ENCODE data around the gene GNAS.
"Not testable (repeated sequence)": the region's sequence is repeated elsewhere in the genome, so short reads cannot be mapped to it uniquely, and the experiment has no call there.

Gene GNAS

DNA sequence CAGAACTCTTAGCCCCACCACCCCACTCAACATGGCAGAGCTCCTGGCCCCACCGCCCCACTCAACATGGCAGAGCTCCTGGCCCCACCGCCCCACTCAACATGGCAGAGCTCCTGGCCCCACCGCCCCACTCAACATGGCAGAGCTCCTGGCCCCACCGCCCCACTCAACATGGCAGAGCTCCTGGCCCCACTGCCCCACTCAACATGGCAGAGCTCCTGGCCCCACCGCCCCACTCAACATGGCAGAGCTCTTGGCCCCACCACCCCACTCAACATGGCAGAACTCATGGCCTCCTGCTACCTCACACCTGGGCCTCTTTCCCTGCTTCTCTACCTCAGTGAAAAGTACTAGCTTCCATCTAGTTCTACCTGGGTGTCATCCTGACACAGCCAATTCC lies 23.7 kb upstream of the GNAS start:
- DNase-seq = not testable (repeated sequence)

DNA sequence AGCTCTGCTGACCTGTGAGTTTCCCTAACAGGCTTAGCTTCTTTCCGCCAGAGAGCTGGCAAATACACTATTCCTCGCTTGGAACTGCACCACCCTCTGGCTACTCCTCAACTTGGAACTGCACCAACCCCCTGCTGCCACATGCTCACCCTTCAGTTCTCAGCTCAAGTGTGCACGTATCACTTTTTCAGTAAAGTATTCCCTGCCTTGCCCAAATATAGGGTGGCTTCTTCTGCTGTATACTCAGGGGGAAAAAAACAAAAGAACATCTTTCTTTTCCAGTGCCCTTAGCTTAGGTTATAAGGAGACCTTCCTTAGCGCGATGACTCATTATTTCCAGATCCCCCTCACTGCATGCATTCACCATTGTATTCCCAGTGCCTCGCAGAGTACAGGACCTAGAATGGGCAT lies 23.0 kb upstream of the GNAS start:
- no peak for DNase-seq

GRCh38 chr20:58832457-58832856 lies 20.1 kb upstream of the GNAS start:
- no peak for DNase-seq

DNA sequence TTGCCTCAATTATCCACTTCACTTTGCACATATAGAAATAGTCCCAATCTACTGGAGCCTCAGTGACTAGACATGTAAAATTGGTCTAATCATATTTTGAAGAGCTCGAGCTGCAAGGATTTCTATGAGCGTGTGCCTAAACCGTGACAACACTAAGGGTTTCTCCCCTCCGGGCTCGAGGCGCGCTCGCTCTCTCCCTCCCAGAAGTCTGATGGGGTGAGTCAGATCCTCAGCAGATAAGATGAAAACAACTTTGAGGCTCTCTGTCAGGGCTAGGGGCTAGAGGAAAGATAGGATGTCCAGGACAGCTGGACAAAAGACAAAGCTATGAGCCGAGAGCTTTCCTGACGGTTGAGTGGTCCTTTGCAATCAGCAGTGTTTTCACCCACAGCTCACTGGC lies 18.6 kb upstream of the GNAS start:
- no peak for DNase-seq

GRCh38 chr20:58835231-58835630 lies 17.3 kb upstream of the GNAS start:
- no peak for DNase-seq

DNA sequence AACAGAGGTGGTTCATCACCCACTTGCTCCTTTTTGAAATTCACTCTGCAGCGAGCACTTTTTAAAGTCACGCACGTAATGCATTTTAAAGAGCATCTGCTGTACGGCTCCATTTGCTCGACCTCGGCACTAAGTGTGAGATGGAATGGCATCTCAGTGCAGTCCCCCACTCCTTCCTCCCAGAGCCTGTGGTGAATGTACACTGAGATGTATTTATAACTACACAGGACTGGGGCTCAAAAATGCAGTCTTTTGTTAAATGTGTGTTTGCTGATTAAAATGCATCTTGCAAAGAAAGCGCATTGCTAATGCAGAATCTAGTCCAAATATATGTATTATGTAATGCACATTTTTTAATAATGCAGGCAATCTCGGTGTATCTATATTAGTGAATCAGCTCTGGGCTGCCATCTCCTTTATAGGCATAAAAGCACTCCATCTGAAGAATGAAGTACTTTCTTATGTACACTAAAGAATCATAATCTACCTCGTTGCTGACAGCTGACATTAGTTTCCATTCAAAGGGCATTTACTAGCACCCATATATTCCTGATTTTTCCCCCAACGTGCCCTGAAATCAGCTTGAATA lies 15.8 kb upstream of the GNAS start:
- no peak for DNase-seq

- no peak for DNase-seq
Measured at GRCh38 chr20:58837717-58838116, 14.8 kb upstream of the GNAS start.

DNA sequence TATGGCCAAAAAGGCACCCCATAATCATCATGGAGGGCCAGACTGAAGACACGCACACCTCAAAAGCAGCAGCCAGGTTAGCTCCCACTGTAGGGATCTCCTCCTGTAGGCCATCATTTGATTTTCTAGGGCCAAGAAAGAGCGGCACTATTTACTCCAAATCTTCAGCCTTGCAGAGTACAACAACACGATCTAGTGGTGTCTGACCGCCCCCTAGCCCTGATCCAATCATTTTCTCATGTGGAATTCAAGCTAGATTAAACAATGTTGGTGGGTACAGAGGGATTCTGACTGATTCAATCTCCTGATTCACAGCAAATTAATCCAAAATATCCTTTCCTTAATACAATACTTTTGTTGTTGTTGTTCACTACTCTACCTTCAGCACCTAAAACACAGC lies 14.3 kb upstream of the GNAS start:
- no peak for DNase-seq

- peak; percentile 23 for DNase-seq
Measured at GRCh38 chr20:58839474-58839874, 13.0 kb upstream of the GNAS start.

DNA sequence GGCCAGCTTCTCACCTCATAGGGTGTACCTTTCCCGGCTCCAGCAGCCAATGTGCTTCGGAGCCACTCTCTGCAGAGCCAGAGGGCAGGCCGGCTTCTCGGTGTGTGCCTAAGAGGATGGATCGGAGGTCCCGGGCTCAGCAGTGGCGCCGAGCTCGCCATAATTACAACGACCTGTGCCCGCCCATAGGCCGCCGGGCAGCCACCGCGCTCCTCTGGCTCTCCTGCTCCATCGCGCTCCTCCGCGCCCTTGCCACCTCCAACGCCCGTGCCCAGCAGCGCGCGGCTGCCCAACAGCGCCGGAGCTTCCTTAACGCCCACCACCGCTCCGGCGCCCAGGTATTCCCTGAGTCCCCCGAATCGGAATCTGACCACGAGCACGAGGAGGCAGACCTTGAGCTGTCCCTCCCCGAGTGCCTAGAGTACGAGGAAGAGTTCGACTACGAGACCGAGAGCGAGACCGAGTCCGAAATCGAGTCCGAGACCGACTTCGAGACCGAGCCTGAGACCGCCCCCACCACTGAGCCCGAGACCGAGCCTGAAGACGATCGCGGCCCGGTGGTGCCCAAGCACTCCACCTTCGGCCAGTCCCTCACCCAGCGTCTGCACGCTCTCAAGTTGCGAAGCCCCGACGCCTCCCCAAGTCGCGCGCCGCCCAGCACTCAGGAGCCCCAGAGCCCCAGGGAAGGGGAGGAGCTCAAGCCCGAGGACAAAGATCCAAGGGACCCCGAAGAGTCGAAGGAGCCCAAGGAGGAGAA lies 12.3 kb upstream of the GNAS start:
- DNase-seq = no peak

DNA sequence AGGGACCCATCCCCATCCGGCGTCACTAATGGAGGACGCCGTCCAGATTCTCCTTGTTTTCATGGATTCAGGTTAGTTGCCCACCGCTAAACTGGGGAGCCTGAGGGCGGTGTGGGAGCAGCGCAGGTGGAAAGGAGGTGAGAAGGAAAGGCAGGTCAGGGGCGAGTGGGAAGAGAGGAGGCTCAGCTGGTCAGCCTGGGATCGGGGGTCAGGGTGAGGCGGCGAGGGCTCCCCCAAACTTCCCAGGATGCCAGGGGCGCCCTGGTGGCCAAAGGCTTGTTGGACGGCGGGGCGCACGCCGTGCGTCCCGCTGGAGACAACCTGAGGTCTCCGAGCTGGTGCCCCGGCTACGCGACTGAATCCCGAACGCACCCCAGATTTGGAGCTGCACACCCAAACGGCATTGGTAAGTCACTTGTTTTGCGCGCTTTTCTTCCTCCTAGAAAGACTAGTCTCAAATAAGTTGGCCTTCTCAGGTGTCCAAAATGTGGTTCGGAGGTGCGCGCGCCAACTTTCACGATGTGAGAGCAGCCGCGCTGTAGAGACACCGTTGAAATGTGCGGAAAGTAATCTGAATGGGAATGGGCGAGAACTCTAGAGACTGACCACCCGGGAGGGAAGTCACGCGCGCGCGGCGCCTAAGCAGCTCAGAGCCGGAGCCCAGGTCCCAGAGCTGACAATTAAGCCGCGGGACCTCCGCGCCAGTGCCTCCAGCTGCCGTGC lies 11.5 kb upstream of the GNAS start:
- no peak for DNase-seq

DNA sequence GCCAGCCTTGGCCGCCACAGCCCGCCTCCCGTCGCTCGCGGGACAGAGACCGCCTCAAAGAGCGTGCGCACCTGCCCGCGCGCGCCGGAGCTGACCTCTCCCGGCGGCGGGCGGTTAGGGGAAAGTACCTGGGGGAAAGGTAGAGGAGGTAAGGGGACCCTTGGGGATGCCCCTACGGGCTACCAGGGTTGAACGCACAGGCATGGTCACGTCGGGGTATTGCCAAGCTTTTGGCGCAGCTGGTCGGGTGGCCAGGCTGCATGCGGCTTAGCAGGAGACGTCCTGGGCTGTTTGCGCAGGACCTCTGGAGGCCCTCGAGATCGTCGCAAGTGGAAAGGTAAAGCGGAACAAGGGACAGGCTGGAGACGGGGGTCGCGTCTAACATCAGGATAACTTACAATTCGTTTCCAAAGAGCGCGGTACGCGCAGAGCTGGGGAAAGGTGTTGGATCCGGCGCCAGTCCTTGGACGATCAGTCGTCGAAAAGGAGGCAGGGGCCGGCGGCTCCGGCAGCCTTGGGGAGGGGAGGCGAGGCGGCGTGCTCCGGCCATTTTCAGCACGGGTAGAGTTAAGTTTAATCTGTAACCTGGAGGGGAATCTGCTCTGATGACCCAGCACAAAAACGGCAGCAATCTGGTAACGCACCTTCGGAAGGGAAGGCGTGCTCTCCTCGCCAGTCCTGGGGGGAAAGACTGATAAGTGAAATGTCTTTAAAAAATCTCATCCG lies 10.8 kb upstream of the GNAS start:
- no peak for DNase-seq

DNA sequence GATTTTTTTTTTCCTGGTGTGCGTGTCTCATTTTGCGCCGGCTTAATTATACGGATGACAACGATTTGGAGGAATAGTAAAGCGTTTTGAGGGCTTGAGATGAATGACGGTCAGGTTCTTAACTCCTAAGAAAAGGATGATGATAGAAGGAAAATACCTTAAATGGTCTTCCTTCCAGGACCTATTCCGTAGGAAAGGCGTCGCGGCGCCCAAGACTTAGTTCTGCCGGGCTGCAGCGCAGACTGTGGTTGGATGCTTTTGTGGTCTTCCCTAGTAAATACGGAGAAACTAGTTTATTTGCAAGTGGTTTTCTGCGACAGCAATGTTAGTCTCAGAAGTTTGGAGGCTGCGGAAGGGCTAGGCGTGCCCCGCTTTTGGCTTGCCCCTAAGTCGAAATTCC lies 10.2 kb upstream of the GNAS start:
- DNase-seq = no peak

DNA sequence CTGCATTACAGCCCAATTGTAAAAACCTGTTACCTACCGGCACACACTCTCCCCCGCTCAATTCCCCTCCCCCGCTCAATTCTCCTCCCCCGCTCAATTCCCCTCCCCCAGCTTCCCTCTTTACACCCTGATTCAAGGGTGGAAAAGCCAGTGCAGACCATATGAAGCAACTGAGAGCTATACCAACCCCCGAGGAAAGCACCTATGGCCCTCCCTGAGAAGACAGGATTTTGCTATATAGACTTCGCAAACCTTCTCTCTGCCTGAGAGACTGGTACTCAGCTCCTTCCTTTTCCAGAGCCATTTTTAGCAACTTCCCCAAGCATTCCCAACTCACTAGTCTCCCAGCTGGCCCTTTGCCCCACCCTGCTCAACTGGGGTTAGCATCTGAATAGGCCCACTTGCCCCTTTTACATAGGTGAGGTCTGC lies 9.4 kb upstream of the GNAS start:
- DNase-seq = no peak

- no peak for DNase-seq
Measured at GRCh38 chr20:58845706-58846105, 6.8 kb upstream of the GNAS start.

- DNase-seq = peak; percentile 44
Measured at GRCh38 chr20:58847463-58847862, 5.1 kb upstream of the GNAS start.

DNA sequence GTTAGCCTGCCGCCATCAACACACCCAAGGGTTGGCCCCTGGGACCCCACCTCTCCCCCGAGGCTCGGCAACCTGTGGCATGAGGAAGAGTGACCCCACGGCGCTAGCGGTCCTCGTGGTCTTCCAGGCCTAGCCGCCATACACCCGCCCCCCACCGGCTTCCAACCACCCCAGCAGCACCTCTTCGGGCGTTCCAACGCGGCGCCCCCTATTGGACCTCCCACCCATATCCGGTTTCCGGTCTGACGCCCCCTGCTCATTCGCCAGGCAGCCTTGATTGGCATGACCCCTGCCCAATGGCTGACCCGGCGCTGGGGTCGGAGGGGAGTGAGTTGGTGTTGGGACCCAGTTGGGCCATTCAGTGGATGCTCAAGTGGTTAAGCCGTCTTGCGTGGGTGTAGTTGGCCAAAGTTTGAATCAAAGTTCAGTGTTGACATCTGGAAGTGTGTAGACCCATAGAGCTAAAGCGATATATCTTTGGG lies 1.8 kb upstream of the GNAS start, which contains the start of gene GNAS-AS1:
TSS of gene GNAS-AS1 (minus strand) at position 210 of the 482 bp plus-strand sequence.
- no peak for DNase-seq

GRCh38 chr20:58851221-58851968 lies 1.1 kb upstream of the GNAS start:
- no peak for DNase-seq

DNA sequence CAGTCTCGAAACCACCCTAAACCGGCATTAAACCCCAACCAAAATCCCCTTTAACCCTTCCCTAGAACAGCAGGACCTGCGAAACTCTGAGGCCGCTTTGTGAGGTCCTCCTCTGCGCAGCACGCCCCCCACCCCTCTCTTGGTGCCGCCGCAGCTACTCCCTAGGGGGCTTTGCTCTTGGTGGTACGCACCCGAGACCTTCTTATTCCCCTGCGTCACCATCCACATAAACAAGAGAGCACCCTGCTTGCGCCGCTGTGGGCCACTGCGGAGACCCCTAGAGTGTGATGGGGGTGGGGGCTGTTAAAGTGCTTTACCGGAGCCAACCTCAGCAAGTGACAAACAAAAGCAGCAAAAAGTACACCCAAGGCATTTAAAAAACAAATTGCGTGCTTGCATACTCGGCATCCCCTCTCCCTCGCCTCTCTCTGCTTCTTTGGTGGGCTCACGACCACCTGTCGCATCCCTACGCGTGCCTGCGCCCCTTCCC lies 502 bp upstream of the GNAS start:
- DNase-seq = no peak

GRCh38 chr20:58853466-58853865 lies 950 bp downstream of the GNAS start:
- no peak for DNase-seq

DNA sequence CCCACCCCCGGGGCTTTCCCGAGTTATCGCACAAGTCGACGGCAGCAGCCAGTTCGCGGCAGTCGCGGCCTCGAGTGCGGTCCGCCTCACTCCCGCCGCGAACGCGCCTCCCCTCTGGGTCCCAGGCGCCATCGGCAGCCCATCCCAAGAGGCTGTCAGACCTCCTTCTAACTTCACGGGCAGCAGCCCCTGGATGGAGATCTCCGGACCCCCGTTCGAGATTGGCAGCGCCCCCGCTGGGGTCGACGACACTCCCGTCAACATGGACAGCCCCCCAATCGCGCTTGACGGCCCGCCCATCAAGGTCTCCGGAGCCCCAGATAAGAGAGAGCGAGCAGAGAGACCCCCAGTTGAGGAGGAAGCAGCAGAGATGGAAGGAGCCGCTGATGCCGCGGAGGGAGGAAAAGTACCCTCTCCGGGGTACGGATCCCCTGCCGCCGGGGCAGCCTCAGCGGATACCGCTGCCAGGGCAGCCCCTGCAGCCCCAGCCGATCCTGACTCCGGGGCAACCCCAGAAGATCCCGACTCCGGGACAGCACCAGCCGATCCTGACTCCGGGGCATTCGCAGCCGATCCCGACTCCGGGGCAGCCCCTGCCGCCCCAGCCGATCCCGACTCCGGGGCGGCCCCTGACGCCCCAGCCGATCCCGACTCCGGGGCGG lies 1.6 kb downstream of the GNAS start:
- DNase-seq = no peak

Measured in GDM1 (cell line).